NCI-H1048 (cell line): ENCODE measurements around the gene LOC101059915.

Source experiments
- DNase-seq: peaks from one replicate; lab custom pipeline; 2025; lab: John Stamatoyannopoulos, UW

LOC101059915 gene

GRCh38 chrX:71667328-71668247, at the start of gene LOC101059915:
TSS of gene LOC101059915 (plus strand) at chrX:71667546.
- no peak for DNase-seq

GRCh38 chrX:71617742-71618141, 49.6 kb upstream of the LOC101059915 start:
- DNase-seq, result no peak

- DNase-seq, result no peak
Measured at GRCh38 chrX:71618303-71618721, 49.0 kb upstream of the LOC101059915 start, which contains the start of gene CXCR3. TSS of gene CXCR3 (minus strand) at chrX:71618511. CDS start at chrX:71618449, 62 bp downstream.

GRCh38 chrX:71618787-71619186, 48.6 kb upstream of the LOC101059915 start:
- DNase-seq, result no peak

GRCh38 chrX:71619193-71619592, 48.2 kb upstream of the LOC101059915 start:
- DNase-seq, result no peak

GRCh38 chrX:71619986-71620385, 47.4 kb upstream of the LOC101059915 start:
- DNase-seq, result no peak

- no peak for DNase-seq
Measured at GRCh38 chrX:71621603-71622002, 45.7 kb upstream of the LOC101059915 start.

- no peak for DNase-seq
Measured at GRCh38 chrX:71622032-71622575, 45.2 kb upstream of the LOC101059915 start.

GRCh38 chrX:71622576-71623450, 44.5 kb upstream of the LOC101059915 start:
- no peak for DNase-seq

- DNase-seq, result no peak
Measured at GRCh38 chrX:71623714-71624113, 43.6 kb upstream of the LOC101059915 start.

- no peak for DNase-seq
Measured at GRCh38 chrX:71625471-71625870, 41.9 kb upstream of the LOC101059915 start.

- DNase-seq, result no peak
Measured at GRCh38 chrX:71626576-71626975, 40.8 kb upstream of the LOC101059915 start.

- DNase-seq, result no peak
Measured at GRCh38 chrX:71627588-71628404, 39.5 kb upstream of the LOC101059915 start.

GRCh38 chrX:71629467-71629866, 37.9 kb upstream of the LOC101059915 start:
- DNase-seq, result no peak

GRCh38 chrX:71632923-71633657, 34.3 kb upstream of the LOC101059915 start:
- DNase-seq, result no peak

- DNase-seq, result no peak
Measured at GRCh38 chrX:71634366-71634765, 33.0 kb upstream of the LOC101059915 start.

- no peak for DNase-seq
Measured at GRCh38 chrX:71636438-71637252, 30.7 kb upstream of the LOC101059915 start.

GRCh38 chrX:71637253-71637618, 30.1 kb upstream of the LOC101059915 start:
- DNase-seq, result no peak

GRCh38 chrX:71637848-71638247, 29.5 kb upstream of the LOC101059915 start:
- no peak for DNase-seq

GRCh38 chrX:71638409-71638808, 28.9 kb upstream of the LOC101059915 start:
- DNase-seq, result no peak
